NCI-H2029 (cell line): ENCODE measurements around the gene RBM4.
A peak's percentile ranks its signal among the peaks of the same experiment; 100 is the strongest.

Experiments used
- DNase-seq: peaks from one replicate; lab custom pipeline; 2025; lab: John Stamatoyannopoulos, UW

The RBM4 gene

GRCh38 chr11:66653123-66653522 lies 14.6 kb downstream of the RBM4 start:
- DNase-seq = no peak

DNA sequence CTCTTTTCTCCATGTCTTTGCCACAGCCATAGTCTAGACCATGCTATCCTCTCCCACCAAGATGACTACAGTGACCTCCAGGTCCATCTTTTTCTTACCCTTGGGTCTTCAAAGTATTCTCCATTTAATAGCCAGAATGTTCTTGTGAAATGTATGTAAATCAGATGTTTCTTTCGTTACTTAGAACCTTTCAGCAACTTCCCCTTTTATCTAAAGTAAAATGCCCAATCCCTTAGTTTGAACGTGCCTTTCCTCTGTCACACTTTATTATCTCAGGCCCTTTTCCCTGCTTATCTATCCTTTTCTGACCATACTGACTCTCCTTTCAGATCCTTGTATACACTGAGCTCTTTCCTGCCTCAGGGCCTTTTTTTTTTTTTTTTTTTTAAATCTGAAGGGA lies 21.3 kb downstream of the RBM4 start:
- DNase-seq = no peak

DNA sequence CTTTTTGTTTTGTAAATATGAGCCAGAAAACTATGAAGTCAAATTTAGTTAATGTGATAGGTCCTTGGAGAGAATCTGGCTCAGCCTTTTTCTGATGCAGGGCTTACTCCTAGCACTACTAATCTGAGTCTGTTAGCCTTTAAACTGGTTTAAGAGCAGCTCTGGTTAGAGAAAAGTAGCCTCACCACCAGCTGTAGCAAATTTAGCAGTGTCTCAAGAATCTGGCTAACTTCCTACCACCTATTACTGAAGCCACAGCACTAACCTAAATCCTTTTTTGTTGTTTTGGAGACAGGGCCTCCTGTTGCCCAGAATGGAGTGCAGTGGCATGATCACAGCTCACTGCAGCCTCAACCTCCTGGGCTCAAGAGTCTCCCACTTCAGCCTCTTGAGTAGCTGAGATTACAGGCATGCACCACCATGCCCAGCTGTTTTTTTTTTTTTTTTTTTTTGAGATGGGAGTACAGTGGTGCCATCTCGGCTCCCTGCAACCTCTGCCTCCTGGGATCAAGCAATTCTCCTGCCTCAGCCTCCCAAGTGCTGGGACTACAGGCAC lies 25.3 kb downstream of the RBM4 start:
- no peak for DNase-seq

GRCh38 chr11:66665369-66665768 lies 26.9 kb downstream of the RBM4 start:
- DNase-seq = no peak

- DNase-seq = no peak
Measured at GRCh38 chr11:66670816-66671215, 32.3 kb downstream of the RBM4 start.

- DNase-seq = no peak
Measured at GRCh38 chr11:66674964-66675602, 36.6 kb downstream of the RBM4 start.

DNA sequence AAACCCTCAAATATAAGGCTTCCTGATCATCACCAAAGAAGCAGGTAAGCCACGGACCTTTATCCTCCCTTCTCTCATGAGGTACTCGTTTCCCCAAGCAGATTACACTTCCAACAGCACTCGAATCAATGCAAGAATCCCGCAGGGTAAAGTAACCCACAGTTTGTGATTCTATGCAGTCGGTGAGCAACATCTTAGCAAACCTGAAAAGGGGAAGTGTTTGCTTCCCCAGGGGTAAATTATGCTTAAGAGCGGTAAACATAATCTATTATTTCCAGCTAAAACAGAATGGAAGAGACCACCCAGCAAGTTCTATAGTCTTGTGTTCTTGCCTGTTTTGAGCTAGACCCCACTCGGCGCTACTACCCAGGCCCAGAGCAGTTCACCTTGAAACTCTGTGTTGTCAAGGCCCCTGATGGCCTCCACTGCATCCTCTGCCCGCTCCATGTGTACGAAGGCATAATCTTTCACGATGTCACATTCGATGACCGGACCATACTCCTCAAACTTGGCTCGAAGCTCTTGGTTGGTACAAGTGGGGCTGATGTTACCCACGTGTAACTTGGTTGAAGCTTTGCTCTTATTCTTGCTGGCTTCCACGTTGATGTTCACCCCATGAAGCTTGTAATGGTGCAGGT lies 37.9 kb downstream of the RBM4 start:
- no peak for DNase-seq

- no peak for DNase-seq
Measured at GRCh38 chr11:66676931-66677598, 38.6 kb downstream of the RBM4 start.

GRCh38 chr11:66677599-66678375 lies 39.3 kb downstream of the RBM4 start, which contains the start of gene RBM4B:
RBM4B (minus strand) TSS chr11:66677887; CDS start chr11:66677079, 808 bp downstream.
- DNase-seq = peak; percentile 93

GRCh38 chr11:66680966-66681645 lies 42.6 kb downstream of the RBM4 start:
- DNase-seq = no peak

DNA sequence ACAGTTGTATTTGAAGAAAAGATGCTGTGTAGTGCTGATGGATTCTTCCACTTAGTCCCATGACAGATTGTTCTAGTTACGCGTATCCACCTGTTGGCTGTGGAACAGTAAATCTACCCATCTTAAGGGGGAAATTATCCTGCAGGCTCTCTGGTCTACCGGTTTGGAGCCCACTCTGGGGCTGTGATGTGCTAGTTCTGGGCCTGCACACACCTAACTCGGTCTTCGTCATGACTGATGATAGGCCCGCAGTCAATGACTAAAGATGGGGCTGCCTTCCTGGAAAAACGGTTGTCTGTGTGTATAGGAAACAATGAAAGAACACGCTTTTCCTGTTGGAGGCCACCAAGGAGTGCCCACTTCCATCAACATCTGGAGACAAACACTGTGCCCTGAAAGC lies 45.4 kb downstream of the RBM4 start:
- DNase-seq = no peak

DNA sequence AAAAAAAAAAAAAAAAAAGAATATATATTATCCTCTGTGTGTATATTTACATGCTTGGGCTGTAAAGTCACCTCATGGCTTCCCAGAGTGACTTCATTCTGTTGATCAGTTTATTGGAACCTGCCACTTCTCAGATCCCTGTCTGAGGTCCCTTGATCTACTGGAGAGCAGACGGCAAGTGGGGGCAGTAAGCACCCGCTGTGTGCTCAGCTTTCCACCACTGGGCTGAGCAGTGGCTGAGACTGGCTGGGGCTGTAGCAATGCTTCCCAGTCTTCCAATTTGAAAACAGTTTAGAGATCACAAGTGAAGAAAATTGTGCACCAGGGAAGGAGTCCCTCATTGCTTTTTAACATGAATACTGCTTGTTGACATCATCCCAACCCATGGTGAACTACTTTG lies 46.1 kb downstream of the RBM4 start:
- no peak for DNase-seq

DNA sequence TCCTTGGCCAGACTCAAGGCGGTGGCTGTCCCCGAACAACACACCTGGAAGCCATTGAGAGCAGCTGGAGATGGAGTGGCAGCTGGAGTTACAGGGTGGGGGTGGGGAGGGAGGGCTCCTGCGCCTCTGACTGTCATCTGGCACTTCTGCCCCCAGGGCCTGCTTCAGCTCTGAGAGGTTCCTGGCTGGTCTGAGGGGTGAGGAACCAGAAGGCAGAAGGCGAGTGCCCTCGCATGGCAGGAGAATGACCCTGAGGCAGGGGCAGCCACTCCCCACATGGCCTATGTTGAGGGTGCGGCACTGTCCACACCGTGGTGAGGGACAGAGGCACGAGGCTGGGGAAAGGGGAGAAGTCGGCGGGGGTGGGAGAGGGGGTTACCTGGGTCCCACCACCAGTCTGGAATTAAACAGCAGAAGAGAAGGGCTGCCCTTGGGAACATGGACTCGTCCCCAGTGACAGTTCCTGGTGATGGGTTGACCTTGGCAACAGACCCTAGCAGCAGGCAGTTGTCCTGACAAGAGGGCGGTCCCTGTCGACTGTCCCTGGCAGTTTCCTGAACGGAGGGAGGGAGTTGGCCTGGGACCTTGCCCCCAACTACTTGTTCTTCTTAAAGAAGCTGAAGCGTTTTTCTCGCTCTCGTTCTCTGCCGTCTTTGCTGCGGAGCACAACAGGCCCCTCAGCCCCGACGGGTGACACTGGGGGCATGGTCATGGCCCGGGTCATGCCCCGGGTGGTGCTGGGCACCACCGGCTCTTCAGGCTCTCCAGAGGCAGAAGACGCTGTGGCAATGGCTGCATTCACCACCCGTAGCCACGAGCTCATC lies 47.0 kb downstream of the RBM4 start:
- DNase-seq = peak; percentile 48

GRCh38 chr11:66686100-66686785 lies 47.7 kb downstream of the RBM4 start:
- DNase-seq = no peak

DNA sequence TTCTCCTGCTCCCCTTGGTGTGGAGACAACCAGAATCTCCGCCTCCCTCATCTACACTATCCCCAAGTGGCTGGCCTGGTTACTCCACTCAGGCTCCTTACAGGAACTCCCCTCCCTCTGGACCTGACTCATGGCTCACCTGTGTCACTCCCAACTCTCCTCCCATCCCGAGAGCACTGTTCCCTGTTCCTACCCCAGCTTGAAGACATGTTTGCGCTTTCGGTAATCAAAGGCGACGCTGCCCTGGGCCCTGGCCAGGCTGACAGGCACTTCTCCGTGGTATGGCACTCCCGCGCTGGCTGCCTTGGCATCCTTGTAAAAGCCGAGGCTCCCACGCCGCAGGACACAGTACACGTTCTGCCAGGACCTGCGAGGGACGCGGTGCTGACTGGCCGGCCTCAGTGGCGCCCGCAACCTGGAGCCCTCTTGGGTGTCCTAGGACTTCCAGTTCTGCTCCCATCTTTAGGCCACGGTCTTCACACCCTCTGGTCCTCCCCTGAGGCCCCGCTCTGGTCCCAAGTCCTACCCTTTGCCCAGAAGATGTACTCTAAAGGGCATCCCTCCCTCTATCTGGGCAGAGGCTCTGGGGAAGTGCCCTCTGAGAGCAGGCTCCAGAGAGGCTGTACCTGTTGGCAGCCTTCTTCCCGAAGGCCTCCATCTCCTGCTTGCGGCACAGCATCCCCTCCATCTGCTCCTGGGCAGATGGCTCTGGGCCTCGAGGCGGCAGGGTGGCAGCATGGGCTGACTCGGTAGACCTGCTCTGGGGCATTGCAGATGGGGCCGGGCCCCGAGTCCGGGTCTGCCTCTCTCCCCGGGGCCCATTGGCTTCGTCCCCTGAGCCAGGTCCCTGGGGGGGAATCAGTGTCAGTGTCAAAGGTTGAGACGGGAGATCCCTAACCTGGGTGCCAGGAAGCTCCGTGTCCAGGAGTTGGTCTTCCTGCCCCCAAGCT lies 48.6 kb downstream of the RBM4 start:
- DNase-seq = no peak

DNA sequence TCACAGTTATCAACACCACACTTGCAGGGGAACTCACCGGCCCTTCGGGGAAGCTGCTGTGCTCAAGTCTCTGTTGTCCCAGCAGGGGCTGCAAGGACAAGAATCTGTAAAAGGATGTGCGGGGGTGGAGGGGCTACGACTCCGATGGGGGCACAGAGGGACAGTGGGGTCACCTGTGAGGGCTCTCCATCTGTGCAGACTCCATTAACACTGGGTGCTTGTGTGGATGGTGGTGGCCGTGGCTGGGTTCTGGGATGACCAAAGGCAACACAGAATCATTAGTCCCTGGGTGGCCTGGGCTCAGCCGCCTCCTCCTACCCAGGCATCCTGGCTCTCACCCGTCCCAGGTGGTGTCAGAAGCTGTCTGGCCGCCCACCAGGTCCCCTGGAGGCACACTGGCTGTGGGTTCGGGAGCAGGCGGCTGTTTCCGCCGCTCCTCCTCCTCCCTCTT lies 49.4 kb downstream of the RBM4 start:
- no peak for DNase-seq

- DNase-seq = no peak
Measured at GRCh38 chr11:66688561-66689534, 50.3 kb downstream of the RBM4 start.
